ENCODE measurements around the gene CELF4.

Gene CELF4

GRCh38 chr18:37447962-37448888 lies 117.4 kb downstream of the CELF4 start:
- Histone ChIP-seq H2AFZ (ENCODE audit: low read depth, low read length, severe bottlenecking) (no peak overlapping the region), H3K9me3 (ENCODE audit: insufficient read depth, low read length) (no peaks in the 10 kb centered on the region), H3K36me3 (ENCODE audit: low read length) (no peaks in the 10 kb centered on the region), H3K79me2 (ENCODE audit: insufficient read depth, low read length) (no peaks in the 10 kb centered on the region), H3F3A (ENCODE audit: insufficient read depth) (no peaks in the 10 kb centered on the region), H3K9ac (ENCODE audit: low read length) (no peak overlapping the region), H3K4me2 (ENCODE audit: low read depth, low read length, poor library complexity, severe bottlenecking) (no peak overlapping the region), H3K4me3 (ENCODE audit: insufficient read depth, low read length, poor library complexity, severe bottlenecking) (no peak overlapping the region), H4K20me1 (ENCODE audit: low read depth, low read length) (no peaks in the 10 kb centered on the region), H3K27ac (ENCODE audit: low read depth, low read length) (no peak overlapping the region), H3K27me3 (ENCODE audit: low read length) (no peaks in the 10 kb centered on the region), H3K9me2 (replicated peaks; ENCODE audit: insufficient read depth, low read length) (no peaks in the 10 kb centered on the region)
- TF ChIP-seq, protein P1, sequence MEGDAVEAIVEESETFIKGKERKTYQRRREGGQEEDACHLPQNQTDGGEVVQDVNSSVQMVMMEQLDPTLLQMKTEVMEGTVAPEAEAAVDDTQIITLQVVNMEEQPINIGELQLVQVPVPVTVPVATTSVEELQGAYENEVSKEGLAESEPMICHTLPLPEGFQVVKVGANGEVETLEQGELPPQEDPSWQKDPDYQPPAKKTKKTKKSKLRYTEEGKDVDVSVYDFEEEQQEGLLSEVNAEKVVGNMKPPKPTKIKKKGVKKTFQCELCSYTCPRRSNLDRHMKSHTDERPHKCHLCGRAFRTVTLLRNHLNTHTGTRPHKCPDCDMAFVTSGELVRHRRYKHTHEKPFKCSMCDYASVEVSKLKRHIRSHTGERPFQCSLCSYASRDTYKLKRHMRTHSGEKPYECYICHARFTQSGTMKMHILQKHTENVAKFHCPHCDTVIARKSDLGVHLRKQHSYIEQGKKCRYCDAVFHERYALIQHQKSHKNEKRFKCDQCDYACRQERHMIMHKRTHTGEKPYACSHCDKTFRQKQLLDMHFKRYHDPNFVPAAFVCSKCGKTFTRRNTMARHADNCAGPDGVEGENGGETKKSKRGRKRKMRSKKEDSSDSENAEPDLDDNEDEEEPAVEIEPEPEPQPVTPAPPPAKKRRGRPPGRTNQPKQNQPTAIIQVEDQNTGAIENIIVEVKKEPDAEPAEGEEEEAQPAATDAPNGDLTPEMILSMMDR (IDR thresholded peaks at IDR 0.05; ENCODE audit: insufficient read depth, low read length, poor library complexity, severe bottlenecking) = no peak
- no peak for TF ChIP-seq EZH2phosphoT487 (conservative IDR thresholded peaks at IDR 0.05; ENCODE audit: low read length)

DNA sequence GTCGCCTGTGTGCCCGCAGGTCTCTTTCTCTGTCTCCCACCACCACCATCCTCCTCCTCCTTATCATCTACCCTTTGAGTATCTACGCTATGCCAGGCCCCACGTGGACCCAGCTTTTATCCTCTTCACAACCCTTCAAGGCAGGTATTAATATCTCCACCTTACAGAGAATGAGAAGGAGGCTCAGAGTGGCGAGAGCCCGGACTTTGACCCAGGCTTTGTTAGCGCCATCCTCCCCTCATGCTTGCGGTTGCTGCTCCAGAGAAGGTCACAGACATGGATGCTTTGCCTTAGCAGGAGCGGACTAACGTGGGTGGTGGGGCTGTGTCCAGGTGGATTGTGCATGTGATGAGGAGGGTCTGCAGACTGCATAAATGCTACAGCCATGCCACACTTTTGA lies 119.8 kb downstream of the CELF4 start:
- no peaks in the 10 kb centered on the region for H3K27me3 ChIP-seq (ENCODE audit: low read length)
- H4K20me1 ChIP-seq (ENCODE audit: low read depth, low read length) = no peaks in the 10 kb centered on the region
- no peak overlapping the region for H3K27ac ChIP-seq (ENCODE audit: low read depth, low read length)
- H3F3A ChIP-seq (ENCODE audit: insufficient read depth) = no peaks in the 10 kb centered on the region
- H3K36me3 ChIP-seq (ENCODE audit: low read length) = no peaks in the 10 kb centered on the region
- H3K4me3 ChIP-seq (ENCODE audit: insufficient read depth, low read length, poor library complexity, severe bottlenecking) = no peak overlapping the region
- no peak overlapping the region for H3K9ac ChIP-seq (ENCODE audit: low read length)
- H3K79me2 ChIP-seq (ENCODE audit: insufficient read depth, low read length) = no peaks in the 10 kb centered on the region
- H2AFZ ChIP-seq (ENCODE audit: low read depth, low read length, severe bottlenecking) = no peak overlapping the region
- H3K9me2 ChIP-seq (replicated peaks; ENCODE audit: insufficient read depth, low read length) = no peaks in the 10 kb centered on the region
- no peak overlapping the region for H3K4me2 ChIP-seq (ENCODE audit: low read depth, low read length, poor library complexity, severe bottlenecking)
- no peaks in the 10 kb centered on the region for H3K9me3 ChIP-seq (ENCODE audit: insufficient read depth, low read length)
- TF ChIP-seq EZH2phosphoT487 (conservative IDR thresholded peaks at IDR 0.05; ENCODE audit: low read length) = no peak
- TF ChIP-seq, protein P1 (IDR thresholded peaks at IDR 0.05; ENCODE audit: insufficient read depth, low read length, poor library complexity, severe bottlenecking) = no peak

DNA sequence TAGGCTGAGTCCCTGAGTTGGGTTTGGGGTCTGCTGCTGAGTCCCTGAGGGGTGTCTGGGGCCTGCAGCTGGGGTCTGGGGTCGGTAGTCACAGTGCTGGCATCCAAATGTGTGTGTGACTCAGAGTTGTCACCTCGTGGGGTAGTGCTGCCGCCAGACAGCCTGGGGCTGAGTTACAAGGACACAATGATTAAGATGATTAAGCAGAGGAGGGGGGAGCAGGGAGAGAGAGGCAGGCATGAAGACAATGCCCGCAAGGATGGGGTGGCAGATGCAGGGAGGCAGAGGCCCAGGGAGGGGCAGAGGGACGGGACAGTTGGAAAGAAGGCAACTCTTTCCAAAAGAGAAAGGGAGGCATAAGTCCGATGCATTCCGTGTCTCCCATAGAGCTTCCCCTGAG lies 120.2 kb downstream of the CELF4 start:
- no peak overlapping the region for H3K4me3 ChIP-seq (ENCODE audit: insufficient read depth, low read length, poor library complexity, severe bottlenecking)
- H2AFZ ChIP-seq (ENCODE audit: low read depth, low read length, severe bottlenecking) = no peak overlapping the region
- H3K9me2 ChIP-seq (replicated peaks; ENCODE audit: insufficient read depth, low read length) = no peaks in the 10 kb centered on the region
- no peak overlapping the region for H3K27ac ChIP-seq (ENCODE audit: low read depth, low read length)
- TF ChIP-seq, protein P1 (IDR thresholded peaks at IDR 0.05; ENCODE audit: insufficient read depth, low read length, poor library complexity, severe bottlenecking) = no peak
- no peak for TF ChIP-seq EZH2phosphoT487 (conservative IDR thresholded peaks at IDR 0.05; ENCODE audit: low read length)
- H3K4me2 ChIP-seq (ENCODE audit: low read depth, low read length, poor library complexity, severe bottlenecking) = no peak overlapping the region
- H3F3A ChIP-seq (ENCODE audit: insufficient read depth) = no peaks in the 10 kb centered on the region
- H4K20me1 ChIP-seq (ENCODE audit: low read depth, low read length) = no peaks in the 10 kb centered on the region
- H3K27me3 ChIP-seq (ENCODE audit: low read length) = no peaks in the 10 kb centered on the region
- no peaks in the 10 kb centered on the region for H3K36me3 ChIP-seq (ENCODE audit: low read length)
- H3K9me3 ChIP-seq (ENCODE audit: insufficient read depth, low read length) = no peaks in the 10 kb centered on the region
- H3K9ac ChIP-seq (ENCODE audit: low read length) = no peak overlapping the region
- H3K79me2 ChIP-seq (ENCODE audit: insufficient read depth, low read length) = no peaks in the 10 kb centered on the region
